Cerebellar cortex (tissue), 1 donor: Measurements from ENCODE around the gene FBXO15.

Source experiments
- DNase-seq: peaks from one replicate; pipeline ENCODE4 v3.0.0-alpha.2; 2015; ENCODE audit warnings: low spot score

FBXO15 gene

DNA sequence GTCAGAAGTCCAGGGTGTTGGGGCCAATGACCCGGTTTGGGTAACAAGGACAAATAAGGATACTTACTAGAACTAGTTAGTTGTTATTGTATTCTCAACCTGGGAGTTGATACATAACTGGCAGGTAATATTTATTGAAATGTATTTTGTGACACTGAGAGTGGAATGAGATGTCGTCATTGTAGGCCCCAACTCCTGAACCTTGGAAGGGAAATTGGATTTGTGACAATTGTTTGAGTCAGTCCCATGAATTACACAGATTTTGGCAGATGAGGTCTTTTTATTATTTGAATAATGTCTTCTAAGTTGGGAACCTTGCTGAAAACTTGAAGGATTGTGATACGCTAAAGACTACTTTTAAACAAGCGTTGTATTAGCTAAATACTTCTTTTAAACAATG lies 5.7 kb upstream of the FBXO15 start:
- DNase-seq: no peak

DNA sequence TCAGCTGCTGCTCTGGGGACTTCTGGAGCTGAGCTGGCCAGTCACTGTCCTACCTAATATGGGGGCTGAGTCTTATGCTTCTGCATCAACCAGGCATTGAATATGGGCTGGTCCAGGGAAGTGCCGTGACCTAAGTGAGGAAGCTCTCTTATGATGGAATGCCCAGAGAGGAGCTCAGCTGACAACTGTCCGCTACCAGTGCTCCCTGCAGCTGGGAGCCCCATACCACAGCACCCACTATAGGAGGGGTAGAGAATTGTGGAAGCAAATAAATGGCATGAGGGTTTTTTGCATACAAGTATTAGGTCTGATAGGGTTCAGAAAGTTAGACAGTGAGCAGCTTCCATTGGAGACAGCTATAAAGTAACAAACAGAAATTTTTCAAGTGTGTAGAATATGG lies 5.2 kb upstream of the FBXO15 start:
- no peak for DNase-seq

DNA sequence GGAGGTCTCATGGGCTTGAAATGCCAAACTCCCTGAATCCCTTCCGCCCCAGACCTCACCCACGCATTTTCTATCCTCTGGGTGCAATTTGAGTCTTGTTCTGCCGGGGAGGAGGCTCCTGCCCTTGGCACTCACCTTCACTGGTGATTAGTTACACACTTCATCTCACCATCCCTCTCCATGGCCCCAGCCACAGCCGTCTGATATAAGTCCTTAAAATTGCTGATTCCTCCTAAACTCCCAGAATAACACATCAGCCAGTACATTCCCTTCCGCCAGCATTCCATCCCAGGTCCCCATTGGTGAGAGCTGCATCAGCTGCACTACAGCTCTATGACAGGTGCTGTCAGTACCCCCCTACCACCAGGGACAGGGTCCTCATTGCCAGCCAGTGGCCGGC lies 4.6 kb upstream of the FBXO15 start:
- DNase-seq: no peak

DNA sequence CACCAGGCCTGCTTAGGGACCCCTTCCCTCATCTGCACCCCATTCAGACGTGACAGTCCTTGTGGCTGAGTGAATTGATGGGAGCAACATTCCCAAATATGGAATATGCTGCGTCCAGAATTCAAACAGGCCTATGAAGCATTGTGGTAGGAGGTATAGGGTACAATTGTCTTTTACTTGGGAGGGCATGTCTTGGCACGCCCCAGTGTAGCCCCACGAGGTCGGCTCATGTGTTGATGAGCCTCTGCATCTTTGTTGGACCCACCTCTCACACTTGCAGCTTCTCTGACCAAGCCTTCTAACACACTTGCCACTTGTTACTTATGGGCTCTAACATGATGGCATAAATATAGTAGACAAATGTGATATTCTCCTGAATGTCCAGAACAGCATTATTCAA lies 2.2 kb upstream of the FBXO15 start:
- DNase-seq: no peak

DNA sequence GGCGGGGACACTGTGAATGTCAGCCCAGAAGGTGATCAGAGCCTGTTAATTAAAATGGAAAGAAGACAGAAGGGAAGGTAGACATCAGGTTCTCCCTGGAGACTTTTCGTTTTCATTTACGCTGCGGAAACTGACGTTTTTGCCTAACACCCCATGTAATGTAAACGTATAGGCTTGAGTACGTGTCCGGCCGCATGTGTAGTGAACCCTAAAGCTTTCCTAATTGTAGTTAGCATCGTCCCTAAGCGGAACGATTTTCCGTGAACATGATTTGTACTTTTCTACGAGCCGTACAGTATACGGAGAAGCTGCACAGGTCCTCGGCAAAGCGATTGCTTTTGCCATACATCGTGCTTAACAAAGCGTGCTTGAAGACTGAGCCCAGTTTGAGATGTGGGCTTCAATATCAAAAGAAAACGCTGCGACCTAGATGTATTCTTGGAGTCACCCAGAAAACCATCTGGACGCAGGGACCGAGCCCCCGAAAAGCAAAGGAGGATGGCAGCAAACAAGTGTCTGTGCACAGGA lies 973 bp upstream of the FBXO15 start:
- no peak for DNase-seq

DNA sequence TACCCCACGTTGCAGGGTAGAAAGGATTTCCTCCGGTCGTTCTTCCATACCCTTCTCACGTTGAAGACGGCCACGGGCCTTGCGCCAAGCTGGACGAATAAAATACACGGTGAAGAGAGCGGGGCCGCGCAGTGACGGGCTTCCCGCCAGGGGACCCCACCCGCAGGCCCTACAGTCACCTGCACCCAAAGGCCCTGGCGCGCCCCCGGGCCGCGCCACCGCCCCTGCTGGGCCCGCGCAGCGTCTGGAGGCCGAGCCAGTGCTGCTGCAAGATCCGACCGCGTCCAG lies 199 bp downstream of the FBXO15 start:
- no peak for DNase-seq

DNA sequence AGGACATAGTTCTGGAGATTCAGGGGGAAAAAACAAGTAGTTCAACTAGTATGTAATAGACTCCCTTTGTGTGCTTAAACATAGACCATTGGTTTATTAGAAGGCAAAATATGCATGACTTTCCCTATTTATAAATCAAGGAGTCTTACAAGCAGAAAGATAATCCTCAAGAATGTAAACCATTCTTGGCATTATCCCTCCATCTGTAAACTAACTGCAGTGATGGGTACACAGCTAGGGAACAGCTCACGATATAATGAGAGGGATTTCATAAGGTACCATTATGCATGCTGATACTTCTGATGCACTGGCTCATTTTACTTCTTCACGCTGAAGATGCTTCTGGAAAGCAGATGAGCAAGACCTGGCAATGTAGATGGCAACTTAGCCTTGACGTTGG lies 878 bp downstream of the FBXO15 start:
- DNase-seq: peak; percentile 23

DNA sequence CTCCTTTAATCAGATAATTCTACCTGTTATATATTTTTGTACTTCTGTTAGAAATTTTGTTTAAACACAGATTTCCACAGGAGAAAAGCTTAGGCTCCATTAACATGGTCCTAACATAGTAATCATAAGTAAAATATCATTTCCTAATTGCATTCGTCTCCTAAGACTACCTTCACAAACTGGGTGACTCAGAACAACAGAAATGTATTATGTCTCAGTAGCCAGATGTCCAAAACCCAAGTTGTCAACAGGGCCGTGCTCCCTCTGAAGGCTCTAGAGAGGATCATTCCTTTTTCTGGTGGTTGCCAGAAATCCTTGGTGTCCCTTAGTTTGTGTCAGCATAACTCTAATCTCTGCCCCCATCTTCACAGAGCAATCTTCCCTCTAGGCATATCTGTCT lies 5.4 kb downstream of the FBXO15 start:
- DNase-seq: no peak

DNA sequence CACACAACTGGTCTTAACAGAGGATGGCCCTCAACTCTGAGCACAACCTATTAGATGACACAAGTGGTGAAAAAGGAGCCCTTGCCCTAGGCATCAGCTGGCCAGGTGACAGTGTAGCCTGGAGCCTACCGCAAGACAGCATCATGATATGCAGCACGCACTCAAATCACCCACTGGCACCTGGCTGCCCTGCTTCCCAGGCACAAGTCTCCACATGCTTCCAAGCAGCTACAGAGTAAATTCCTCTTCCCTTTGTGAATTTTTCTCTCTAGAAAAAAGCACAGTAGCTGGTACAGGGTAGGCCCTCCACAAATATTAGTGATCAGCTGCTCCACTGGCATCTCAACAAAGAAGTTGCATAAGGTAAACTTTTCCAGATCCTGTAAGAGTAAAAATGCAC lies 6.0 kb downstream of the FBXO15 start:
- no peak for DNase-seq

DNA sequence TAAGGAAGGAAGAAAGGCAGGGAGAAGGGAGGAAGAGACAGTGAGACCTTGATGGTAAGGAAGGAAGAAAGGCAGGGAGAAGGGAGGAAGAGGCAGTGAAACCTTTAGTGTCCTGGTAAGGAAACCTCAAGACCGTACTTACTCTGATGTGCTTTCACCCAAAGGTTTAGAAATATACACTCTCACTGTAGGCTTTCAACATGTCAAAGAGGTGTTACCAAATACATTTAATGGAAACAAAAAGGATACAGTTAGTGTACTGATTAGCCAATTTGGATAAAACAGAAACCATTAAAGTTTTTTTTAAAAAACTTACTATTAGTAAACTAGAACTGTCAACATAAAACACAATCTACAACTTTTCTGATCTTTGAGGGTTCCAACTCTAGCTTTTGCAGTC lies 7.1 kb downstream of the FBXO15 start:
- DNase-seq: no peak

DNA sequence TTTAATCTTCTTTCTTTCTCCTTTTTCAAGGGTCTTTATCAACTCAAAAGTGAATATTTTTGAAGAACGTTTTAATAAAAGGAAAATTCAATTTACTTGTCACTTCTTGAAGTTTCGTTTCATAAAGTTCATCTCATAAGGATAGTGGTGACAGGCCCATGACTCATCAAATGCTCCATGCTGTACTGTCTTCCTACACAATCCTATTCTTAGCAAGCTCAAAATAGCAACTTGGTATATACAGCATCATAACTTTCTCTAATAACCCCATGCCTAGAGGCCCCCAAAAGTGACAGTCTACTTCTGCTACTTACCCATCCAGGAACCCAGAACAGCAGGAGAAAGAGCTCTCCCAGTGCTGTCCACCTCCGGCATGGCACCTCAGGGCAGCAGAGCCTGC lies 7.7 kb downstream of the FBXO15 start:
- no peak for DNase-seq

DNA sequence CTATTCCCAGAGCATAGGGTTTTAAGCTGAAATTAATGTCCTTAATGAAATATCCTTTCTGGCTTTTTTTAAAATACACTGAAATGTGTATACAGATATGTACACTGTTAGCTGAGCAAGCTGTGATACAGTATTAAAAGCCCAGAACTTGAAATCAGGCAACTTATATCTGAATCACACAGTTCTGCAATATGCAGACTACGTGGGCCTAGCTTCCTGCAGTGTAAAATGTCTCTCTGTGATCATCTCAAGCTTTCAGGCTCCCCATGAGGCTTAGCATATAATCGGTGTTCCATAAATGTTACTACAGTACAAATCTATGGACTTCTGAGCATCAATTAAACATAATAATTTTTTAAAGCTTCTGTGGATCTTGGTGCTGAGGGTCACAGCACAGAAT lies 8.2 kb downstream of the FBXO15 start:
- no peak for DNase-seq

DNA sequence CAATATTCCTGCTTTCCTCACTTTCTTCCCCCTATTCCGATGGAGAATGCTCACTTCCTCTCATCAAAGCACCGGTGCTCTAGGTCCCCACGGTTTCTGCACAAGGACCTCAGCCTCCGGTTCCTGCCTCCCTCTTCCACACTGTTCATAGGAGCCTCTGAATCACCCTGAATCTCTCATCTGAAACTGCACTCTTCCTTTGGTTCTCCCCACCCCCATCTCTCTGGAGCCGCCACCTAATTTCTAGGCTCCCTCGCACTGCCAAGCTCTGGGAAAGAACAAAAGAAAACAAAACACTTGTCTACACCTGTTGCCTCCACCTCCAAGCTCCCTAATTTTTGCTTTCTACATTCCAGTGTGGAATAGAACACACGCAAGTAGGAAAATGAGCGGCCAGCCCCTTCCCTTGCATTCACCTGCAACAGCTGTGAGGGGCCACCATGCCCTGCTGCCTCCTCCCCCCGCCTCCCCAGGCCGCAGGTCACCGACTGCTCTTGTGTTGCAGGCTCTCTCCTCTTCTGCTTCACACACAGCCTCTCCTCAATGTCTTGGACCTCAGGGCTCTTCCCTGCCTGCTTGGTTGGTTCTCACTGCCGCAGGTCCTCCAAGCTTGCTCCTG lies 9.6 kb downstream of the FBXO15 start:
- DNase-seq: no peak

DNA sequence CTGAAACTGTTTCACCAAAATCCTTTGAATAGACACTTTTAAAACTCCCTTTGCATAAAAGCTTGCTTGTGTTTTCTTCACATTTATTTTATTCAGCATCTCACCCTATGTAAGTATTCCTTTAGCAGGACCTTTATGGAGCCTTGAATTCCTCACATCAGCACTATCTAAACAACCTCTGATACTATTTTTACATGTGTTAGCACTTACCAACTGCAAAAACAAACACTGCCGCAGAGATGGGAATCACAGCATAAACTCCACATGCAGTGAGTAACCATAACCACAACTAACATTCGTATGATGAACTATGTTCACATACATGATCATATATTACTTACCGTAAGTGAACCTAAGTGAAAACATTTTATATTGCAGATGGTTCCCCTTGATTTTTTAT lies 15.4 kb downstream of the FBXO15 start:
- DNase-seq: no peak

DNA sequence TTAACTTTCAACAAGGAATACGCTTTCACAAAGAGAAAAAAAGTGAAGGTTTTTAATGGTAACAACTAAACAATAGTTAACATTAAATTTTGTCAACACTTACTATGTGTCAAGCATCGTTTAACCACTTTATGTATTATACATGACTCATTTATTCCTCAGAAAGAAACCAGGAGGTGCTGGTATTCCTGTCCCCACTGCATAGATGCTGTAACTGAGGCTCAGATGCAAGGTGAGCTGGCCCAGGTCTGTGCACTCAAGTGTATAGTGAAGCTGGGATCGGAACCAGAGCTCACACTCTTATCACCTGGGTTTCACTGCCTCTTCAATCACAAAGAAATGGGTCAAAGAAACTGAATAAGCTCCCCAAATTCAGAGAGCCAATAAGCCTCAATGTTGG lies 16.5 kb downstream of the FBXO15 start:
- DNase-seq: no peak

DNA sequence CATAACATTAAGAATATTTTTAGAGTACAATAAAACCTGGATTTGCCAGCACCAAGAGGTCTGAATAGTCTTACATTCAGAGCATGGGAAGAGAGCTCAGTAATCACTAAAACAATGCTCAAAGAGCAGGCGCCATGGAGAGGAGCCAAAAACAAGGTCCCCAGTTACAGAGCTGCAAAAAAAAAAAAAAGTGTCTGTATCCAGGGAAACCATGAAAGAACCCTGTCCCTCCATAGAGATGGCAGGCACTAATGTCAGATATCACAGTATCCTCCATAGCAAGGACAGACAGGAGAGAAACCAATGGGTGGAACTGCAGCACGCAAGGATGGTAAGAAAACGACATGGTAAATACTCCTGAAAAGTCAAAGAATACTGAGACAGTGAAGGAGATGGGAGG lies 19.5 kb downstream of the FBXO15 start:
- DNase-seq: no peak

DNA sequence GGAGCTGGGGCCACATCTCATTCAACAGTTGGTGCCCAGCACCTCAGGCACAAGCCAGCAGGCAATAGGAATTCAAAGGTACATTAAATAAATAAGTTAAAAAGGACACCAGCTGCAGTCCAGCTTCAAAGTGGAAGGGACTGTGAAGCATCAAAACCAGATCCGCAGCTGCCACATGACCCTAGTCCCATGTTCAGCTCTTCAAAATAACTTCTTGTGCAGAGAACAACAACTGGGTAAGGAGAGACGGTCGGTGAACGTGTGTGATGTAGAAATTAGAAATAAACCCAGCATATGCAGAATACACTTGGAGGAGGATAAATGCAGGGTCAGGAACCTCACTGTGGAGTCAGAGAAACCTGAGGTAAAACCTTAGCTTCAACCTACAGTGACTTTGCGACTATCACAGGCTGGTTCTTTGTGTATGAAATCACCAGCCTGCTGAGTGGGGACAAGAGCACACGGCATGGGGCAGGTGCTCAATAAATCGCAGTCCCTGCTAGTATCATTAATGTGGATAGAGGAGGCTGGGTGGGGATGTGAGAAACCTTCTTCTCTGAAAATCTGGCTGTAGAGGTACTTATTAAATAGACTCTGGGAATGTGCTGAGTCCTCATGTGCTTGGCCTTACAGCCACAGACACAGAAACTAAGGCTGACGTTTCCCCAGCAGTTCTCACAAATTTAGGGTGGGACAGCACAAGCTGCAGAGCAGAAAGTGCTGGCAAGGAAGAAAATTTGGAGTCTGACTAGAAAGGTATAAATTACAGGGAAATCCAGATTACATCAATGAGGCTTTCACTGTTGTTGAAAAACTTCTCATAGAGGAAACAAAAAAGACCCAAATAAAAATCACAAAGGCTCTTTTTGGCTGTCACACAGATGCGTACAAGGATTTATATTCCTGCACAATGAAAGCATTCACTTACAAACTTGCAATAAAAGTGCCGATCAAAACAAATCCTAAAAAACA lies 20.7 kb downstream of the FBXO15 start:
- no peak for DNase-seq

DNA sequence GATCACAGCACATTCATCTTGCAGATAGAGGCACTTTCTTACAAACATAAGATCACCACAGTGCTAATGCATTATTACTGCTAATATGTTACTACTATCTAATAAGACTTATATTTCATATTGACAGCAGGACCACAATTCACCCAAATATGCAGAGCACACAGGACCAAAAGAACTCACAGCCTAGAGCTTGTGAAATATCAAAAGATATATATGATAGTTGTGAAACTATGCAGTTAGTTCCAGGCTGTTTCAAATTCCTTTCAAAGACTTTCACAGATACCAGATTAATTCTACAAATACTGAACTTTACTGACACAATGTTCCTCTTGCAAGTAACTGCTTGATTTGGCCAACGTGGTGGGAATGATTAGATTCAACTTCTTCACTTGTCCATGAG lies 23.0 kb downstream of the FBXO15 start:
- DNase-seq: no peak

DNA sequence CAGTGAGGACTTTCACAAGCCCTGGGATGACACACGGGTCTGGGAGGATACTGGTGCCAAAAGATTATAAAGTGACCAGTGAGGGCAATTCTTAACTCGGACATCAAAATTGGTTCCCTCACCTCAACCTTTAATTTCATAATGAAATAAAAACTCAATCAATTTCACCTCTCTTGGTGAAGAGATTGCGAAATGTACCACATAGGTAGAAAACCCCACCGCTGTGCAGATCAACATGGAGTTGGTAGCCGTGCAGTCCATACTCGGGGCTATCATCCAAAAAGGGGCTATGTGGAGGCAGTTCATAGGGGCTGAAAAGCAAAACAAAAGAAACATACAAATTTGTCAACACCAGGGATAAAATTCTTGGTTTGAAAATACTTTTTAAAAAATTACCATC lies 24.4 kb downstream of the FBXO15 start:
- DNase-seq: no peak

DNA sequence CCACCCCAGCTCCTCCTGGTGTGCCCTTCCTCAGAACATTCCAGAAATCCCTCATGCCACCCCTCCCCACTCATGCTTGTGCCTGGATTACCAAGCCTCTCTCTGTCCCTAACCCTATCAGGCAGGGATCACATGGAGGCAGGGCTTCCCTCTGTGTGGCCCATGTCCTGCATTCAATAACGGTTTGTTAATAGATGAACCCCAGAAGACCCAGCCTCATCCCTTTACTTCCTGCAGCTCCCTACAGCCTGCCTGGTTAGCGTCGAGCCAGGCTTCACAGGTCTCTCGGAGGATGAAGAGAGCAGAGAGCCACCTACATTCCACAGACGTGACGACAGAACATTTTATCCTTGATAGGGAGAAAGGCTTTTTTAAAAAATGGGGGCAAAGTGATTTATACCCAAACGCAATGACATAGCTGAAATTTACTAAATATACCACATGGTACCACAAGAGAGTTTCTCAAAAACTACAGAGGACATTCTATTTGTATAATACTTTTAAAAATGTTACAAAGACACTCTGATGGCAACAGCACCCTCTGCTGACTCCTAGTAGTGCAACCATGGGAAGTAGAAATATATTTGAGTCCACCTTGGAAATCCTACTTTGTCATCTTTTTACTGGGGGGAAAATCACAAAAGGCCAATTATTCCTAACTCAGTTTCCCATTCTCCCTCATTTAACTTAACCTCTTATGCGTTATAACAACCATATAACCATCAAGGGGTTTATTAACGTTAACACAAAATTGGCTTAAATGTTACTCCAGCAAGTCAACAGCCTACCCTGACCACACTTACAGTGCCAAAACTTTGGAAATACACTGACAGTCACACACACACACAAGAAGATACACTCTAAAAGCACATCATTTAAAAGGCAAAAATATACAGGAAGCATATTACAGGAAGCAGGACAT lies 30.7 kb downstream of the FBXO15 start:
- DNase-seq: peak; percentile 31

DNA sequence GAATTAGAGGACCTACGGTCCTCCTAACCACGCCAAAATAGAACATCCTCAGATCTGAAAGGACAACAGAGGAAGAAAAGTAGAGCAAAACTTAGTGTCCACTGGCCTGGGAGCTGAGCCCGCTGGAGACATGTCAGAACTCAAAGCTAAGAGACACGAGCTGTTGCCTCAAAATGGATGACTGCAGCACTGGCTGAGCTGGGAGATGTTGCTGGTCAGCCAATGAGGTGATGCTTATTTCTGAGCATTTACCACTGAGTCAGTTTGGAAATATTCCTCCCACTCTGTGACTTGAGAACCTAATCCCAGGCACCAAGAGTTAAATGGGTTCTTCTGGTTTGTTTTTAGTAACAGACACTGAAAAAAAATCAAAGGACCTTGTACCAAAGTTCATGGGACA lies 32.6 kb downstream of the FBXO15 start:
- no peak for DNase-seq

DNA sequence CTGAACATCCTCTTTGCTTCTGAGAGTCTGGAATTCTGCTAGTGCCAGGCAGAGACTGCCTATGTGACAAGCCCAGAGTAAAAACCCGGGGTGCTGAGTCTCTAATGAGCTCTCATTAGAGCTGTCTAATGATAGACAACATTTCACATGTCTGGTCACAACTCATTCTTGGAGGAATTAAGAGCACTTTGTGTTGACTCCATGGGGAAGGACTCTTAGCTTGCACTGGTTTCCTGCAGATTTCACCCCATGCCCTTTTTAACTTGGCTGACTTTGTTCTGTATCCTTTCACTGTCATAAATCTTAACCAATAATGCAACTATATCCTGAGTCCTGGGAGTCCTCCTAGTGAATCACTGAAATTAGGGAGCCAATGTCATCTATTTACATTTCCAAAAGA lies 33.5 kb downstream of the FBXO15 start:
- no peak for DNase-seq

DNA sequence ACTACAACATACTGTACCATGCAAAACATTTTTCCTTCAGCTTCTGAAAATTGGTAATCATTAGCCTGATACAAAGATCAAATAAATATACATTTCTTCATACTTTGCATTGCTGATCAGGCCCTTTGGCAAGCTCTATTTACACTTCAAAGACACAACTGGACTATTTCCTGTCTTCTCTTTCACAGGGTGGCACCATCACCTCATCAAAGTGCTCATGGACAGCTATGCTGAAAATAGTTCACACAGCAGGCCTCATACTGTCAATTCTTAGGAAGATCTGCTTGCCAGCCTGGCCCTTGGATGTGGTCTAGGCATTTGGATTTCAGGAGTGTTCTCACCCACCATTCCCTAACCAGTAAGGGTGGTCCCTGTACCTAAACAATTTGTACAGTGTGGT lies 33.9 kb downstream of the FBXO15 start:
- DNase-seq: no peak
